Karpas-422 (cell line): ENCODE measurements around the gene METAP1. TPM values are rescaled to one million over a fixed set of nuclear protein-coding genes. Genes with fewer than 3 reads are reported as not detected.

Experiments
- DNase-seq: peaks from one replicate; pipeline ENCODE4 v3.0.0-alpha.2; 2015
- H2AFZ ChIP-seq: fragments of 200-600 bp; sonication (generic); 2 replicates; pipeline ENCODE4 v1.6.1; 2014; ENCODE audit warnings: antibody characterized with exemption, low read length, mixed read lengths
- H3K27ac ChIP-seq: fragments of 200-600 bp; sonication (generic); 2 replicates; pipeline ENCODE4 v1.5.1; 2014; ENCODE audit warnings: mild to moderate bottlenecking, low read length, moderate library complexity
- H3K27me3 ChIP-seq: fragments of 200-600 bp; sonication (generic); 2 replicates; pipeline ENCODE4 v1.6.1; 2014; ENCODE audit warnings: low read length, mixed read lengths
- H3K36me3 ChIP-seq: fragments of 200-600 bp; sonication (generic); 2 replicates; pipeline ENCODE4 v1.6.1; 2014; ENCODE audit warnings: low read length, mixed read lengths; ENCODE audit not compliant: insufficient read depth
- H3K4me1 ChIP-seq: fragments of 200-600 bp; sonication (generic); 2 replicates; pipeline ENCODE4 v1.6.1; 2014; ENCODE audit warnings: mild to moderate bottlenecking, low read length, mixed read lengths
- H3K4me2 ChIP-seq: fragments of 200-600 bp; sonication (generic); 2 replicates; pipeline ENCODE4 v1.6.1; 2014; ENCODE audit warnings: low read length, low read depth, mild to moderate bottlenecking; ENCODE audit not compliant: poor library complexity, severe bottlenecking
- H3K4me3 ChIP-seq: fragments of 200-600 bp; sonication (generic); 2 replicates; pipeline ENCODE4 v1.5.1; 2014; ENCODE audit warnings: mild to moderate bottlenecking, antibody characterized with exemption, low read length, mixed read lengths
- H3K79me2 ChIP-seq: fragments of 200-600 bp; sonication (generic); 2 replicates; pipeline ENCODE4 v1.6.1; 2014; ENCODE audit warnings: mild to moderate bottlenecking, low read length, mixed read lengths
- H3K9ac ChIP-seq: fragments of 200-600 bp; sonication (generic); 2 replicates; pipeline ENCODE4 v1.6.0; 2014; ENCODE audit warnings: low read length
- H3K9me2 ChIP-seq: fragments of 200-600 bp; sonication (generic), shearing (Covaris generic); replicated peaks from 2 replicates; pipeline ENCODE4 v1.6.0; 2014; ENCODE audit warnings: mild to moderate bottlenecking, low read length, moderate library complexity; ENCODE audit not compliant: insufficient read depth
- H3K9me3 ChIP-seq: fragments of 300-700, 200-600 bp; sonication (generic); 2 replicates; pipeline ENCODE4 v1.6.1; 2014; ENCODE audit warnings: low read length, mixed read lengths
- H4K20me1 ChIP-seq: fragments of 200-600 bp; sonication (generic); 2 replicates; pipeline ENCODE4 v1.6.1; 2014; ENCODE audit warnings: mild to moderate bottlenecking, antibody characterized with exemption, low read length, low read depth; ENCODE audit not compliant: insufficient read depth
- total RNA-seq: library from RNA; depleted of rRNA; stranded (reverse); fragments of >200 nt; shearing (Covaris generic); gene quantifications from 2 replicates; pipeline ENCODE4 v1.2.3, GENCODE V29; 2014; ENCODE audit warnings: low replicate concordance; rRNA removed

Gene METAP1
- total RNA-seq = 81.8 and 95.4 TPM in 2 replicates

DNA sequence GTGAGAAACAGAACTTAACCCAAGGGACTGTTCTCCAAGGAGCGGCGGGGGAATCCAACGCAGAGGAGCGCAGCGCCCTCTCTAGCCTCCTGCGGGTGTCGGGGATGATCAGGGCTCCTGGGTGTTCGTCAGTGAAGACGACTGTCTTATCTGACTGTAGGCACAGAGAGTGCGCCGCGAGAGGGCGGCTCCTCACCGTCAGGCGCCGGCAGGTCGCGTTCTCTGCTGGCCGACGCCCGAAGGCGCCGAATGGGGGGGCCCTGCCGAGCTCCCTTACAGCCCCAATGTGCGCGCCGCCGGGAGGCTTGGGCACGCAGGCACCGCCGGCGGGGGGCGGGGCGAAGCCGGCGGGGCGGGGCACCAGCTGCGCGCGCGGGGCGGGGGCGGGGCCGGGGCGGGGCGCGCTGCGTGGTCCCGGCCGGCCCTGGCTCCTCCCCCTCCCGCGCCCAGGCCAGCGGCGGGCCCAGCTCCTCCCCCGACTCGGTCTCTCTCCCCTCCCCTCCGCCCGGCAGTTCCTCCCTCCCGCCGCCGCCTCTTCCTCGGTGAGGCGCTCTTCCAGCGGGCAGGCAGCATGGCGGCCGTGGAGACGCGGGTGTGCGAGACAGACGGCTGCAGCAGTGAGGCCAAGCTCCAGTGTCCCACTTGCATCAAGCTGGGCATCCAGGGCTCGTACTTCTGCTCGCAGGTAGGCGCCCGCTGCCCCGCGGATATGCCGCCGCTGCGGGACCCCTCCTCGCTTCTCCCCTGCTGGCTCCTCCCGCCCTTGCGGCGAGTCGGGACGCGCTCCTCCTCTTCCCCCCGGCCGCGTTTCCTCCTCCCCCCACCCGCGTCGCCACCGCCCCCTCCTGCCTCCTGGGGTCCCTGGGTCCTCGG lies at the start of gene METAP1:
Gene METAP1, plus strand, starts transcription at position 539 of the 873 bp plus-strand sequence. Its CDS starts 33 bp downstream, at position 572.
- Histone ChIP-seq H3K27ac (peak within 1 kb of the TSS; percentile 68), H3K4me3 (peak within 1 kb of the TSS; percentile 90), H3K27me3 (no peaks in the 10 kb centered on the region), H4K20me1 (peaks cover 14% of the 10 kb centered on the region; the same call in 1 of the 2 replicates), H3K4me1 (peaks cover 20% of the 10 kb centered on the region), H3K36me3 (peaks cover 23% of the 10 kb centered on the region; the same call in 1 of the 2 replicates), H3K9me2 (no peaks in the 10 kb centered on the region), H2AFZ (peak within 1 kb of the TSS; percentile 100), H3K79me2 (peaks cover 49% of the 10 kb centered on the region), H3K9me3 (no peaks in the 10 kb centered on the region), H3K4me2 (peak within 1 kb of the TSS; percentile 98), H3K9ac (peak within 1 kb of the TSS; percentile 92)
- DNase-seq = peak; percentile 98

DNA sequence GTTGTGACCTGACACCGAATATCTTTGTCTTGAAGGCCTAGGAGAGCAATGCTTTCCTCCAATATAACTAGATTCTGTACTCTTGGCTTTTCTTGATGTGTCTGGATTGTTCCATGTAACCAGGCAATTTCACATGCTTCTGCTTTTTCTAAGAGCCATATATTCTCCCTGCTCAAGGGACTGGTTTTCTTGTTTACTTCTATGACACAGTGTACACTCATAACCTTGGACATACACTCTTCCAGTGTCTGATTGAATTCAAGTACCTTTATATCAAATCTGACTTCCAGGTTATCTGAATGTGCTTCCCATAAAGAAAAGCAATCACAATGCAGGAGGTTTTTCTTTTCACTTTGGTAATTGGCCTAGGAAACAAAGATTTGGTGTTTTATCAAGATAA lies 49.2 kb upstream of the METAP1 start:
- Histone ChIP-seq H3K9me2 (no peaks in the 10 kb centered on the region), H3K9me3 (no peaks in the 10 kb centered on the region), H3K9ac (no peak overlapping the region), H3K4me1 (no peaks in the 10 kb centered on the region), H4K20me1 (no peaks in the 10 kb centered on the region), H3K27ac (no peak overlapping the region), H3K36me3 (no peaks in the 10 kb centered on the region), H2AFZ (no peak overlapping the region), H3K79me2 (no peaks in the 10 kb centered on the region), H3K4me2 (no peak overlapping the region), H3K4me3 (no peak overlapping the region), H3K27me3 (no peaks in the 10 kb centered on the region)
- DNase-seq = no peak

DNA sequence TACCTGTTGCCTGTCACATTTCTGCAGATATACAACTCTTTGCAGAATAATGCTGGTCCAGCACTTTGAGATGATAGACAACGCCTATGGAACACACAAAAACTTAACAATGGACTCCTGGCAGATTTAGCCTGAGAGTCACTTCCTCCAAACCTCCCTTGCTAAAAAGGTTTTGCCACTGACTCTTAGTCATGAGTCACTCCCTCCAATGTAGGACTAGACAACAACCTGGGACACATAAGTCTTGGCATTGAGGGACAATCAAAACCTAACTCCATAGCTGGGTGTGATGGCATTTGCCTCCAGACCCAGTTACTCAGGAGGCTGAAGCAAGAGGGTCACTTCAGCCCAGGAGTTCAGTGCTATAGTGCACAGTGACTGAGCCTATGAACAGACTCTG lies 44.6 kb upstream of the METAP1 start:
- no peaks in the 10 kb centered on the region for H3K79me2 ChIP-seq
- H3K36me3 ChIP-seq = no peaks in the 10 kb centered on the region
- H3K9me3 ChIP-seq = no peaks in the 10 kb centered on the region
- no peak overlapping the region for H3K4me3 ChIP-seq
- H3K27ac ChIP-seq = no peak overlapping the region
- H3K4me2 ChIP-seq = no peak overlapping the region
- H3K9ac ChIP-seq = no peak overlapping the region
- no peaks in the 10 kb centered on the region for H3K9me2 ChIP-seq
- DNase-seq = no peak
- H4K20me1 ChIP-seq = no peaks in the 10 kb centered on the region
- no peak overlapping the region for H2AFZ ChIP-seq
- H3K27me3 ChIP-seq = no peaks in the 10 kb centered on the region
- no peaks in the 10 kb centered on the region for H3K4me1 ChIP-seq

DNA sequence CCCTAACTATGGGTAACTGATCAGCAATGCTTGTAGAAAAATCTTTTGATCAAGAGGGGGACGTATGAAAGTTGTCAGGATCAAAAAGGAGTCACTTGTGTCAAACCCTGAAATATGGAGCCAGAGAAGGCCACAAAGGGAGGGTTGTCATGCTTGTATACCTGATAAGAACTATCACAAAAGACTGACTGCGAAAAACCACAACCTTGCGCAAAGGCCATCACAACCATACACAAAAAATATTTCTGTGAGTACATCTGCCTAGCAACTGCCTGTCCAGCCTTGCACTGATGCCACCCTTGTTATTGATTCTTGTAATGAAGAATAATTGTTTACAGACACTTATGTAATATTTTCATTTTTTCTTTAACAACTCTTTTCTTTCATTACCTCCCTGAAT lies 43.8 kb upstream of the METAP1 start:
- no peak for DNase-seq
- Histone ChIP-seq H4K20me1 (no peaks in the 10 kb centered on the region), H3K27me3 (no peaks in the 10 kb centered on the region), H3K27ac (no peak overlapping the region), H3K4me3 (no peak overlapping the region), H2AFZ (no peak overlapping the region), H3K9me2 (no peaks in the 10 kb centered on the region), H3K9me3 (no peaks in the 10 kb centered on the region), H3K9ac (no peak overlapping the region), H3K79me2 (no peaks in the 10 kb centered on the region), H3K4me2 (no peak overlapping the region), H3K36me3 (no peaks in the 10 kb centered on the region), H3K4me1 (no peaks in the 10 kb centered on the region)

DNA sequence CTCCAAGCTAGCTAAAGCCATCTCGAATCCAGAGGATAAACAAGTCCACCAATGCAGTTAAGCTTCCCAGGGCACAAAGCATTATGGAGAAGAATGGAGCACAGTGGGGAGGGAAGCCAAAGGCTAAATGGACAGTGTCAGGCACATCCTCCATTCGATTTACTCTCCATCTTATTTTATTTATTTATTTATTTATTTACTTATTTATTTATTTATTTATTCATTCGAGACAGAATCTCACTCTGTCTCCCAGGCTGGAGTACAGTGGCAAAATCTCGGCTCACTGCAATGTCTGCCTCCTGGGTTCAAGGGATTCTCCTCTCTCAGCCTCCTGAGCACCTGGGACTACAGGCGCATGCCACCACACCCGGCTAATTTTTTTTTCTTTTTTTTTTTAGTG lies 40.3 kb upstream of the METAP1 start:
- H3K4me1 ChIP-seq = no peaks in the 10 kb centered on the region
- no peaks in the 10 kb centered on the region for H4K20me1 ChIP-seq
- H3K36me3 ChIP-seq = no peaks in the 10 kb centered on the region
- H3K27me3 ChIP-seq = no peaks in the 10 kb centered on the region
- no peak overlapping the region for H3K9ac ChIP-seq
- no peaks in the 10 kb centered on the region for H3K9me3 ChIP-seq
- H3K4me2 ChIP-seq = no peak overlapping the region
- no peaks in the 10 kb centered on the region for H3K79me2 ChIP-seq
- no peak overlapping the region for H3K27ac ChIP-seq
- H3K4me3 ChIP-seq = no peak overlapping the region
- no peaks in the 10 kb centered on the region for H3K9me2 ChIP-seq
- no peak overlapping the region for H2AFZ ChIP-seq
- no peak for DNase-seq

DNA sequence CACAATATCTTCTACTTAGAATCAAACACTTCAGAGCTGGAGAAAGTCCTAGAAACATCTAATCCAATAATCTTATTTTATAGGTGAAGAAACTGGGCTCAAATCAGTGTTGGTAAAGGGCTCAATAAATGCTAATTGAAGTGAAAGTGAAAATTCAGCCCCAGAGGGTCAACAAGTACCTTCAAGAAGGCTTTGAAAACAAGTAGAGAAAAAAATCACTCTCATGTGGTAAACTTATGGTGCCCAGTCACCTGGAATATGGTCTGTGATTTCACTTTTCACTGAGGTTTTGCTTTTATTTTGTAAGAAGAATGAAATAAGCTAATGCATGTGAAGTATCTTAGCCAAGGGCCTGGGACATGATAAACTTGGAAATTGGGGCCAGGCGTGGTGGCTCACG lies 37.5 kb upstream of the METAP1 start:
- no peak overlapping the region for H2AFZ ChIP-seq
- no peaks in the 10 kb centered on the region for H3K27me3 ChIP-seq
- no peak overlapping the region for H3K9ac ChIP-seq
- no peaks in the 10 kb centered on the region for H3K36me3 ChIP-seq
- no peaks in the 10 kb centered on the region for H3K9me2 ChIP-seq
- no peaks in the 10 kb centered on the region for H3K79me2 ChIP-seq
- no peak overlapping the region for H3K27ac ChIP-seq
- no peak overlapping the region for H3K4me2 ChIP-seq
- DNase-seq = no peak
- H3K9me3 ChIP-seq = no peaks in the 10 kb centered on the region
- no peaks in the 10 kb centered on the region for H3K4me1 ChIP-seq
- no peaks in the 10 kb centered on the region for H4K20me1 ChIP-seq
- H3K4me3 ChIP-seq = no peak overlapping the region

DNA sequence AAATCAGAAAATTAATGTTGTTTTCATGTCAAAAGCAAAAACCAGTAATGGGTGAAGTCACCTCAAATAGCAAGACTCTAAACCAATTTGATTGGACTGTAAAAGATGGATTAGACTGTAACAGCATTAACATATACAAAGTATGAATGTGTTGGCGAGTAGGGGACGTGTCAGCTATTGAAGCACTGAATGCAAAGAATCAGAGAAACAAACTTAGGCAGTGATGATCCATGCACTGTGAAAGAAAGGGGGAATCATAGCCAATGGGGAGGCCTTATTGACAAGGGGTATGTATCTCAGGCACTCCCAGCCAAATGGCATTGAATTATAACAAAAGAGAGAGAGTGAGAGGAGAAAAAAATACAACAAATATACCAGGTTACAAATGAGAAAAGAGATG lies 36.1 kb upstream of the METAP1 start:
- Histone ChIP-seq H3K27ac (no peak overlapping the region), H3K79me2 (no peaks in the 10 kb centered on the region), H3K9me3 (no peaks in the 10 kb centered on the region), H3K4me1 (no peaks in the 10 kb centered on the region), H3K9ac (no peak overlapping the region), H2AFZ (no peak overlapping the region), H3K4me3 (no peak overlapping the region), H4K20me1 (no peaks in the 10 kb centered on the region), H3K27me3 (no peaks in the 10 kb centered on the region), H3K36me3 (no peaks in the 10 kb centered on the region), H3K9me2 (no peaks in the 10 kb centered on the region), H3K4me2 (no peak overlapping the region)
- DNase-seq = no peak

DNA sequence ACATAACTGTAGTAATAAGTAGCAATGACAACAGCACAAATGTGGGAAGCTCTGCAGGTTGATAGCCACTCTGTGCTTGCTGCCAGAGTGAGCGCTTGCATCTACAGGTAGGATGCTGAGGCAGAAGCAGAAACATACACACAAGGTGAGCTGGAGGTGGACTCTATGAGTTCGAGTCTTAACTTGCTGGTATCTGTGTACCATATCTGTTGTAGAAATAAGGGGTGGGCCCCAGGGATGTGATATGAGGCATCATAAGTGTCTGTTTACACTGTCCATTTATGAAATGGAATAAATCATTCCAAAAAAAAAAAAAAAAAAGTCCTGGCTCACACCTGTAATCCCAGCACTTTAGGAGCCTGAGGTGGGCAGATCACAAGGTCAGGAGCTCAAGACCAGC lies 33.8 kb upstream of the METAP1 start:
- no peak overlapping the region for H3K9ac ChIP-seq
- no peaks in the 10 kb centered on the region for H4K20me1 ChIP-seq
- no peaks in the 10 kb centered on the region for H3K9me2 ChIP-seq
- no peak overlapping the region for H3K27ac ChIP-seq
- no peaks in the 10 kb centered on the region for H3K79me2 ChIP-seq
- no peaks in the 10 kb centered on the region for H3K4me1 ChIP-seq
- H3K27me3 ChIP-seq = no peaks in the 10 kb centered on the region
- no peaks in the 10 kb centered on the region for H3K9me3 ChIP-seq
- H2AFZ ChIP-seq = no peak overlapping the region
- H3K36me3 ChIP-seq = no peaks in the 10 kb centered on the region
- no peak overlapping the region for H3K4me2 ChIP-seq
- no peak overlapping the region for H3K4me3 ChIP-seq
- no peak for DNase-seq
